IMR-90 (cell line): ENCODE results near the gene PARP12.

Experiments used
- RAD21 ChIP-seq: IDR thresholded peaks from 2 replicates; pipeline ENCODE4 v1.6.1; 2012; ENCODE audit warnings: low read length, improper control_type of control experiment
- RCOR1 ChIP-seq: IDR thresholded peaks from 2 replicates; pipeline ENCODE4 v1.6.1; 2012; ENCODE audit warnings: mild to moderate bottlenecking, low read length, improper control_type of control experiment; ENCODE audit not compliant: insufficient replicate concordance
- SMC3 ChIP-seq: fragments of 150-350 bp; IDR thresholded peaks from 2 replicates; pipeline ENCODE4 v1.6.1; 2016; ENCODE audit warnings: low read depth, mild to moderate bottlenecking, antibody characterized with exemption, low read length, moderate library complexity
- TF ChIP-seq, protein P1 (sequence below): conservative IDR thresholded peaks from 2 replicates; pipeline ENCODE4 v1.5.1; 2012; ENCODE audit warnings: mild to moderate bottlenecking, low read depth, low read length, improper control_type of control experiment

DNA sequence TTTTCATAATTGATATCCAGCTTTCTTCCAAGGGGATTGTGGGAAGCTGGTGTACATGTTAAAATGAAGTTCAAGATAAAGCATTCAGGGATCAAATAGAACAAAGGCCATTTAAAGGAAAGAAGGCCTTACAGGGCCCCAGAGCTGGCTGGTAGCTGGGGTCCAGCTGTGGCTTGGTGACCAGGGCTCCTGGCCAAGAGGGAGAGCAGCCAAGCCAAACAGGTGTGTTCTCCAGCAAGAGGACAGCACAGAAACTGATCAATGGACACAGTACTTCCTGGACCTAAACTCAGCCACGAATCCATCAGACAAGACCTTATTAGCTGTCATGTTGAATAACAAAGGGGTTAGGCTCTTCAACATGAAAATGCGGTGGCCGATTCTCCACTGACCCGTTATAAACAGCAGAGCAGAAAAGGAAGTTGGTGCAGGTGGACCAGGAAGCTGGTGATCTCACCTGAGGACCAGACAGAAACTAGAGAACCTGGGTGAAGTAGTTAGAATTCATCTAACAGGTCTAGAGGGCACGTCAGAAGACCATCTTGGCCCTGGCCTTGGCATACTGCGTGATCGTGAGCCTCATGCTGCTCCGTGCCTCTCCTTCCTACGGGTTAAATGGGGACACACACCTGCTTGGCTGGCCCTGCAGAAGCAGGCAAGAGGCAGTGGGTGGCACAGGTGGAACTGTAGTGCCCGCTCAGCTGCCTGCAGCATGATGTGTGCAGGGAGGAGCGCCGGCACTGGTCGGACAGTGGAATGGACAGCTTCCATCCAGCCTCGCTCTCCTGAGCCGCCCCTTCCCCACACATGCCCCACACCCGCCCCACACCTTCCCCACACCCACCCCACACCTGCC lies 53.8 kb downstream of the PARP12 start:
- TF ChIP-seq RCOR1 (no peak), RAD21 (no peak), SMC3 (no peak)
- TF ChIP-seq, protein P1, sequence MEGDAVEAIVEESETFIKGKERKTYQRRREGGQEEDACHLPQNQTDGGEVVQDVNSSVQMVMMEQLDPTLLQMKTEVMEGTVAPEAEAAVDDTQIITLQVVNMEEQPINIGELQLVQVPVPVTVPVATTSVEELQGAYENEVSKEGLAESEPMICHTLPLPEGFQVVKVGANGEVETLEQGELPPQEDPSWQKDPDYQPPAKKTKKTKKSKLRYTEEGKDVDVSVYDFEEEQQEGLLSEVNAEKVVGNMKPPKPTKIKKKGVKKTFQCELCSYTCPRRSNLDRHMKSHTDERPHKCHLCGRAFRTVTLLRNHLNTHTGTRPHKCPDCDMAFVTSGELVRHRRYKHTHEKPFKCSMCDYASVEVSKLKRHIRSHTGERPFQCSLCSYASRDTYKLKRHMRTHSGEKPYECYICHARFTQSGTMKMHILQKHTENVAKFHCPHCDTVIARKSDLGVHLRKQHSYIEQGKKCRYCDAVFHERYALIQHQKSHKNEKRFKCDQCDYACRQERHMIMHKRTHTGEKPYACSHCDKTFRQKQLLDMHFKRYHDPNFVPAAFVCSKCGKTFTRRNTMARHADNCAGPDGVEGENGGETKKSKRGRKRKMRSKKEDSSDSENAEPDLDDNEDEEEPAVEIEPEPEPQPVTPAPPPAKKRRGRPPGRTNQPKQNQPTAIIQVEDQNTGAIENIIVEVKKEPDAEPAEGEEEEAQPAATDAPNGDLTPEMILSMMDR: no peak
